ENCODE measurements around the gene AKAP13.

The AKAP13 gene

GRCh38 chr15:85402195-85402881 lies 21.9 kb downstream of the AKAP13 start:
- Histone ChIP-seq H3K23ac (ENCODE audit: low read depth, low read length, poor library complexity) (no peak overlapping the region), H4K91ac (ENCODE audit: low read depth, low read length, poor library complexity) (no peak overlapping the region), H2BK15ac (ENCODE audit: low read length) (no peak overlapping the region), H2BK5ac (ENCODE audit: low read length) (no peak overlapping the region), H3K4me1 (ENCODE audit: control insufficient read depth in 2 of 2, insufficient read depth in 1 of 2, low read depth in 1 of 2, low read length in 2 of 2) (peaks cover 8 to 20% of the 10 kb centered on the region in 2 donors), H3K4me3 (ENCODE audit: low read length in 2 of 2) (no peak overlapping the region), H2BK120ac (ENCODE audit: low read depth, low read length) (no peak overlapping the region), H3K4ac (ENCODE audit: low read length) (no peak overlapping the region), H3K9me3 (replicated peaks in 1 of 2; ENCODE audit: control insufficient read depth in 2 of 2, insufficient read depth in 1 of 2, low read depth in 1 of 2, low read length in 2 of 2) (peaks cover 0 to 4% of the 10 kb centered on the region in 2 donors), H2AFZ (ENCODE audit: low read length) (no peak overlapping the region), H3K18ac (ENCODE audit: low read length) (no peak overlapping the region), H3K27ac (replicated peaks; ENCODE audit: low read length) (no peak overlapping the region), H4K8ac (ENCODE audit: low read depth, low read length) (no peak overlapping the region), H3K4me2 (ENCODE audit: insufficient read depth, low read length, poor library complexity, severe bottlenecking) (no peak overlapping the region), H3K36me3 (replicated peaks in 1 of 2; ENCODE audit: control insufficient read depth in 2 of 2, insufficient read depth in 2 of 2, low read length in 2 of 2) (no peaks in the 10 kb centered on the region), H3K27me3 (ENCODE audit: control insufficient read depth in 3 of 3, insufficient read depth in 3 of 3, low read depth in 1 of 3, low read length in 3 of 3) (no peaks in the 10 kb centered on the region), H3K14ac (ENCODE audit: low read length) (no peak overlapping the region), H3K9ac (ENCODE audit: low read depth, low read length, poor library complexity) (no peak overlapping the region), H3K79me1 (ENCODE audit: low read depth, low read length) (peaks cover 3% of the 10 kb centered on the region), H2BK12ac (ENCODE audit: low read length) (no peak overlapping the region), H2AK5ac (ENCODE audit: low read depth, low read length) (no peak overlapping the region)
- WGBS, 2 donors (ENCODE audit: extremely low coverage in 2 of 2, insufficient read length in 2 of 2, insufficient replicate concordance in 1 of 2), result no CpG with 5 or more reads among the region's 5 CpGs
- DNase-seq (ENCODE audit: low spot score), result no peak

- H3K4me2 ChIP-seq (ENCODE audit: insufficient read depth, low read length, poor library complexity, severe bottlenecking), result no peak overlapping the region
- no peak for DNase-seq (ENCODE audit: low spot score)
- no peak overlapping the region for H2BK15ac ChIP-seq (ENCODE audit: low read length)
- no peak overlapping the region for H2AFZ ChIP-seq (ENCODE audit: low read length)
- H2BK120ac ChIP-seq (ENCODE audit: low read depth, low read length), result no peak overlapping the region
- H3K23ac ChIP-seq (ENCODE audit: low read depth, low read length, poor library complexity), result no peak overlapping the region
- no peak overlapping the region for H2AK5ac ChIP-seq (ENCODE audit: low read depth, low read length)
- no peak overlapping the region for H3K4ac ChIP-seq (ENCODE audit: low read length)
- H3K36me3 ChIP-seq (replicated peaks in 1 of 2; ENCODE audit: control insufficient read depth in 2 of 2, insufficient read depth in 2 of 2, low read length in 2 of 2), result no peaks in the 10 kb centered on the region
- H3K4me1 ChIP-seq (ENCODE audit: control insufficient read depth in 2 of 2, insufficient read depth in 1 of 2, low read depth in 1 of 2, low read length in 2 of 2), result peaks cover 10 to 20% of the 10 kb centered on the region in 2 donors
- peaks cover 3% of the 10 kb centered on the region for H3K79me1 ChIP-seq (ENCODE audit: low read depth, low read length)
- H3K14ac ChIP-seq (ENCODE audit: low read length), result no peak overlapping the region
- H3K27ac ChIP-seq (replicated peaks; ENCODE audit: low read length), result no peak overlapping the region
- H4K8ac ChIP-seq (ENCODE audit: low read depth, low read length), result no peak overlapping the region
- H3K27me3 ChIP-seq (ENCODE audit: control insufficient read depth in 3 of 3, insufficient read depth in 3 of 3, low read depth in 1 of 3, low read length in 3 of 3), result no peaks in the 10 kb centered on the region
- no peak overlapping the region for H3K18ac ChIP-seq (ENCODE audit: low read length)
- H2BK12ac ChIP-seq (ENCODE audit: low read length), result no peak overlapping the region
- peaks cover 0 to 9% of the 10 kb centered on the region in 2 donors for H3K9me3 ChIP-seq (replicated peaks in 1 of 2; ENCODE audit: control insufficient read depth in 2 of 2, insufficient read depth in 1 of 2, low read depth in 1 of 2, low read length in 2 of 2)
- H2BK5ac ChIP-seq (ENCODE audit: low read length), result no peak overlapping the region
- no peak overlapping the region for H3K4me3 ChIP-seq (ENCODE audit: low read length in 2 of 2)
- no peak overlapping the region for H4K91ac ChIP-seq (ENCODE audit: low read depth, low read length, poor library complexity)
- no CpG with 5 or more reads among the region's 5 CpGs for WGBS, 2 donors (ENCODE audit: extremely low coverage in 2 of 2, insufficient read length in 2 of 2, insufficient replicate concordance in 1 of 2)
- H3K9ac ChIP-seq (ENCODE audit: low read depth, low read length, poor library complexity), result no peak overlapping the region
These were observed 23.3 kb downstream of the AKAP13 start for GRCh38 chr15:85403745-85404144.

GRCh38 chr15:85404176-85404917 lies 23.9 kb downstream of the AKAP13 start:
- Histone ChIP-seq H3K9me3 (replicated peaks in 1 of 2; ENCODE audit: control insufficient read depth in 2 of 2, insufficient read depth in 1 of 2, low read depth in 1 of 2, low read length in 2 of 2) (peaks cover 0 to 7% of the 10 kb centered on the region in 2 donors), H2AFZ (ENCODE audit: low read length) (no peak overlapping the region), H3K4me2 (ENCODE audit: insufficient read depth, low read length, poor library complexity, severe bottlenecking) (no peak overlapping the region), H2AK5ac (ENCODE audit: low read depth, low read length) (no peak overlapping the region), H3K27ac (replicated peaks; ENCODE audit: low read length) (peak overlapping the region; percentile 23), H2BK15ac (ENCODE audit: low read length) (no peak overlapping the region), H3K27me3 (ENCODE audit: control insufficient read depth in 3 of 3, insufficient read depth in 3 of 3, low read depth in 1 of 3, low read length in 3 of 3) (no peaks in the 10 kb centered on the region), H3K14ac (ENCODE audit: low read length) (no peak overlapping the region), H3K4me3 (ENCODE audit: low read length in 2 of 2) (no peak overlapping the region), H4K91ac (ENCODE audit: low read depth, low read length, poor library complexity) (no peak overlapping the region), H3K23ac (ENCODE audit: low read depth, low read length, poor library complexity) (no peak overlapping the region), H3K36me3 (replicated peaks in 1 of 2; ENCODE audit: control insufficient read depth in 2 of 2, insufficient read depth in 2 of 2, low read length in 2 of 2) (no peaks in the 10 kb centered on the region), H3K9ac (ENCODE audit: low read depth, low read length, poor library complexity) (no peak overlapping the region), H3K18ac (ENCODE audit: low read length) (no peak overlapping the region), H3K4me1 (ENCODE audit: control insufficient read depth in 2 of 2, insufficient read depth in 1 of 2, low read depth in 1 of 2, low read length in 2 of 2) (peaks cover 10 to 20% of the 10 kb centered on the region in 2 donors), H2BK12ac (ENCODE audit: low read length) (no peak overlapping the region), H4K8ac (ENCODE audit: low read depth, low read length) (no peak overlapping the region), H2BK5ac (ENCODE audit: low read length) (no peak overlapping the region), H3K4ac (ENCODE audit: low read length) (no peak overlapping the region), H2BK120ac (ENCODE audit: low read depth, low read length) (no peak overlapping the region), H3K79me1 (ENCODE audit: low read depth, low read length) (peaks cover 3% of the 10 kb centered on the region)
- no peak for DNase-seq (ENCODE audit: low spot score)
- WGBS, 2 donors (ENCODE audit: extremely low coverage in 2 of 2, insufficient read length in 2 of 2, insufficient replicate concordance in 1 of 2), result no CpG with 5 or more reads among the region's 4 CpGs

Measured in neuronal stem cell (in vitro differentiated cells).